ENCODE data around the gene TEX11.

The TEX11 gene

GRCh38 chrX:70482300-70482699 lies 426.2 kb downstream of the TEX11 start:
- DNase-seq: no peak

DNA sequence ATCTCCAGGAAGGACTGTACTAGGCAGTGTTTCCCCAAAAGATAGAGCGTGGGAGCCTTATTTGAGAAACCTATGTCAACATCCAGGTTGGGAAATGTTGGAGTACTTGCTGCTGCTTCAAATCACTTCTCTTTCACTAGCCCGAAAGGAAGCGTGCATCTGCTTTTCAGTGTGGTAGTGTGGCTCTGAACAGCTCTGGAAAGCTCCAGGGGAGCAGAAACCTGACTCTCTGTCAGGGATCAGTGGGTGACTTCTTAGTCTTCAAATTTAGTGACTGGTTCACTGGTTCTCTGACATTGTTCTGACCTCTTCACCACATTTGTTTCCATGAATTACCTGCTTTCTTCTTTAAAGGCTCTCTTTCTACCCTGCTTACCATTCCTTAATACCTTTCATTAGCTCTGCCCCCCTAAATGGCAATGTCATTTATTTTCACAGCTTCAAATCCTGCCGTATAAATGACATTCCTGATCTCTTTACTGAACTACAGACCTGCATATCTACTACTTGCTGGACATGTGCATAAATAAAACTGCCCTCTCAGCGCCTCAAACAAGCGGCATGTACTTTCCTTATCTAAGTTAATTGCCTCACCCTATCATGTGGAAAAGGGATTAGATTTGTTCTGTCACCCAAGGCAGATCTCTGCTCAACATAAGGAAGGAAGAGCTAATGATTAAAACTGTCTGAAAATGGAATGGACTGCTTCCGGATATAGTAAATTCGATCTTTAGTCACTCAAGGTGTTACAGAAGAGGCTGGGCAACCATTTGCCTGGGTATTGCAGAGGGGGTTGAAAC lies 426.8 kb downstream of the TEX11 start:
- DNase-seq: no peak

GRCh38 chrX:70480660-70481018 lies 427.9 kb downstream of the TEX11 start:
- DNase-seq: no peak

DNA sequence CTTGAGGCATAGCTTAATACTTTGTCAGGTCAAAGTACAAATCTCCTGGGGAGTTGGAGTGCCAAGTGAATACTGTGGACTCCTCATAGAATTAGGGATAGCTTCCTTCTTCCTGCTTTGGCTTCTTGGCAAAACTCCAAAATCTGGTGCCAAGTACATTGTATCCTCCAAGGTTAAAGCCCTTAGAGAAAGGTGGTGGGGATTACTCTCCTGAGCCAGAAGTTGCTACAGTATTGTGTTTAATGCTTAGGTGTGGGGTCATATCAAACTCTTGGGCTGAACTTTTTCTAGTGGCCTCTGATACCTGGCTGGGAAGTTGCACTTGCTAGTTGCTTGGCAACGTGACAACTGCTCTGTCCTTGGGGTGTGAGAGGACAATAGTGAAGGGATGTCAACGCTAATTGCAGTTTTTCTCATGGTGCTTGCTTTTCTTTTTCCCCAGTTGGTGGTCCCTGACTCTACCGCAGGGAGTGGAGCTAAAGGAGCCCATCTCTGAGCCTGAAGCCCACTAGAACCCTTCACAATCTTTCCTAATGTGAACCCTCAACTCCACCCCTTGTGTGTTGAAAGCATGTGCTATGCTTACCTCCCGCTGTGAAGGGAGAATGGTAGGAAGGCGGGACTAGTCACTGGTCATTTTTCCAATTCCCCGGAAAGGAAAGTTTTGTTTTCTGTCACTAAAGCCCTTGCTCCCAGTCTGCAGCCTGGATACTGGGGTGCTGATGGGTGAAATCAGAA lies 428.4 kb downstream of the TEX11 start:
- DNase-seq: no peak

GRCh38 chrX:70479247-70479921 lies 429.1 kb downstream of the TEX11 start:
- no peak for DNase-seq

Data from activated effector memory CD4-positive, alpha-beta T cell treated with anti-CD3 and anti-CD28 coated beads, Interleukin-2, amount 50 U/mL, for 16 hours (primary cell).